Urinary bladder (tissue), 4 donors: Measurements from ENCODE around the gene C2CD4D. TPM values are rescaled to one million over a fixed set of nuclear protein-coding genes. Genes with fewer than 3 reads are reported as not detected.
A peak's percentile ranks its signal among the peaks of the same experiment; 100 is the strongest.

Experiments used
- DNase-seq: peaks from one replicate; pipeline ENCODE4 v3.0.0-alpha.2; 2015; ENCODE audit errors: extremely low spot score
- H3K27ac ChIP-seq: one replicate; pipeline ENCODE4 v1.5.1; 2013; ENCODE audit warnings: low read depth, mild to moderate bottlenecking, moderate library complexity
- H3K36me3 ChIP-seq: one replicate; pipeline ENCODE4 v1.6.1; 2013; ENCODE audit warnings: mild to moderate bottlenecking, moderate library complexity; ENCODE audit not compliant: insufficient read depth
- H3K4me1 ChIP-seq: one replicate; pipeline ENCODE4 v1.6.1; 2013; ENCODE audit warnings: mild to moderate bottlenecking, moderate library complexity; ENCODE audit not compliant: insufficient read depth
- H3K4me3 ChIP-seq: one replicate; pipeline ENCODE4 v1.5.1; 2013; ENCODE audit warnings: low read depth, low read length
- WGBS: extraction: QIAGEN DNeasy Blood & Tissue Kit; methylation state at CpG from one replicate; pipeline ENCODE4 v1.1.7; 2013; 5-methylcytosine and 5-hydroxymethylcytosine counted together
- polyA plus RNA-seq: library from polyadenylated mRNA; stranded (reverse); fragments of 200-250 nt; gene quantifications from one replicate; pipeline ENCODE4 v1.2.3, GENCODE V29; 2013
- total RNA-seq: library from RNA; depleted of rRNA; stranded (reverse); fragments of >200 nt; gene quantifications from one replicate; pipeline ENCODE4 v1.2.3, GENCODE V29; 2014
- donor health status: healthy with polysubstance abuse.
- donor health status: healthy.

Gene C2CD4D
- total and polyA plus RNA-seq, 2 donors: 0.05 TPM; not detected in 1

DNA sequence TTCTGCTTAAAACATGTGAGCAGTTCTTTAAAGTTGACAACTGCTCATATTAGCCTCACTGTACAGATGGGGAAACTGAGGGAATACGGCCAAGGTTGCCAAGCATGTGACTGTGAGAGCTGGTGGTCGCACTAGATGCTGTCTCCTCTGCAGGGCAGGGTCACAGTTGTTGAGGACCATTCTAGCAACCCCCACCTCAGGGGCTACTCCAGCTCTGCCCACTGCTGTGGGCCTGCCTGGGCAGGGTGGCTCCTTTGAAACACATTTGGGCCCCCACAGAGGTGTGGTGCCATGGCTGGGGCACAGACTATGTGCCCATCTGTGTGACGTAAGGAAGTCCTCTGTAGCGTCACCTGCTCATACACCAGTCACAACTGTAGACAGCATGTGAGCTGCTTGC lies 13.1 kb upstream of the C2CD4D start:
- Histone ChIP-seq H3K4me3 (no peak overlapping the region), H3K36me3 (no peaks in the 10 kb centered on the region), H3K4me1 (no peaks in the 10 kb centered on the region), H3K27ac (no peak overlapping the region)
- no peak for DNase-seq
- WGBS: 94% methylated on average over 4 of the region's 4 CpGs

DNA sequence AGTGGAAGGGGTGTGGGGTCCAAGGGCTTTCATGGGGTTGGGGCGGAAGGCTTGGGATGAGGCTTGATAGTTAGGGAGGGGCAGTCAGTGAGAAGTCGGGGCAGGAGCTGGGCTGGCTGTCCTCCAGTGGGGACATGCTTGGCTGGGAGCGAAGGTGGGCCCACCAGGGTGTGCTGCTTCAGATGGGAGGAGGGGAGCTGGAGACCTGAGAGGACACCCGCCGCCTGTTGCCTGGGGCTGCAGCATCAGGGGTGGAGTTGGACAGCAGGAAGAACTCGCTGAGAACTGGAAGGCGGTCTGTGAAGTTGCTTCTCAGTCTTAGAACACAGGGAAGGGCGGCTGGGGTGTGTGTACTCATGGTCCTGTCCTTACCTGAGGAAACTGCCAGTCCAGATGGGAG lies 12.3 kb upstream of the C2CD4D start:
- whole genome bisulfite sequencing: 67% methylated on average over 8 of the region's 8 CpGs
- H3K4me1 ChIP-seq: no peaks in the 10 kb centered on the region
- DNase-seq: no peak
- no peak overlapping the region for H3K4me3 ChIP-seq
- H3K36me3 ChIP-seq: no peaks in the 10 kb centered on the region
- no peak overlapping the region for H3K27ac ChIP-seq

DNA sequence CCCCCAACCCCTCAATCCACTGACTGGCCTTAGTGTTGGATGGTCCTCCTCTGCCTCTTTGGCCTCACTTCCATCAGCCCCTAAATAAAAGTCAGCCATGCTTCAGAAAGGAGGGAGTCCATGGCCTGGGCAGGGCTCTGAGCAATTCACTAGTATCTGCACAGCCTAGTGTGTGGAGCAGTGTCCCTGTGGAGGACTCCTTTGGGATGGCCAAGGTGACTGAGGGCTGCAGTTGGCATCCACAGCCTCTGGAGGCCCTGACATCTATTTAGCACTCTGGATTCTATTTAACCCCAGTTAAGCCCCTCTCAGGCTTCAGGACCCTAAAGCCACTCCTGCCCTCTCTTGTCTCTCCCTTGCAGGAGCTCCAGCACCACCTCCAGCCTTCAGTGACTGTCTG lies 10.3 kb upstream of the C2CD4D start:
- H3K4me3 ChIP-seq: no peak overlapping the region
- DNase-seq: no peak
- H3K27ac ChIP-seq: no peak overlapping the region
- H3K36me3 ChIP-seq: no peaks in the 10 kb centered on the region
- no peaks in the 10 kb centered on the region for H3K4me1 ChIP-seq

DNA sequence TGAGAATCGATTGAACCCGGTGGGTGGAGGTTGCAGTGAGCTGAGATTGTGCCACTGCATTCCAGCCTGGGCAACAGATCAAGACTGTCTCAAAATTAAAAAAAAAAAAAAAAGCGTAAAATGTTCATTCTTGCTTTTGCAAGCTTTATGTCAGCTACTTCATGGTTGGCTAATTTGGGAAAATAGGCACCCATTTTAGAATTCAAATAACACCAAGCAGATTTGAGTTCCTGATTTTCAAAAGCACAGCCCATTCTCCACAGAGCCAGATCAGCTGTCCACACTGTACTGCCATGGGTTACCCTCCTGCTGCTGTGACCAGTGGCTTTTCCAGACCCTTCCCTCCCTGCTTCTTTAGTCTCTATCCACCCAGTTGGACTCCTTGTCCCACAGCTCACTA lies 9.5 kb upstream of the C2CD4D start:
- DNase-seq: no peak
- H3K27ac ChIP-seq: no peak overlapping the region
- no peaks in the 10 kb centered on the region for H3K4me1 ChIP-seq
- 75% methylated on average over 3 of the region's 3 CpGs for WGBS
- no peak overlapping the region for H3K4me3 ChIP-seq
- H3K36me3 ChIP-seq: no peaks in the 10 kb centered on the region

DNA sequence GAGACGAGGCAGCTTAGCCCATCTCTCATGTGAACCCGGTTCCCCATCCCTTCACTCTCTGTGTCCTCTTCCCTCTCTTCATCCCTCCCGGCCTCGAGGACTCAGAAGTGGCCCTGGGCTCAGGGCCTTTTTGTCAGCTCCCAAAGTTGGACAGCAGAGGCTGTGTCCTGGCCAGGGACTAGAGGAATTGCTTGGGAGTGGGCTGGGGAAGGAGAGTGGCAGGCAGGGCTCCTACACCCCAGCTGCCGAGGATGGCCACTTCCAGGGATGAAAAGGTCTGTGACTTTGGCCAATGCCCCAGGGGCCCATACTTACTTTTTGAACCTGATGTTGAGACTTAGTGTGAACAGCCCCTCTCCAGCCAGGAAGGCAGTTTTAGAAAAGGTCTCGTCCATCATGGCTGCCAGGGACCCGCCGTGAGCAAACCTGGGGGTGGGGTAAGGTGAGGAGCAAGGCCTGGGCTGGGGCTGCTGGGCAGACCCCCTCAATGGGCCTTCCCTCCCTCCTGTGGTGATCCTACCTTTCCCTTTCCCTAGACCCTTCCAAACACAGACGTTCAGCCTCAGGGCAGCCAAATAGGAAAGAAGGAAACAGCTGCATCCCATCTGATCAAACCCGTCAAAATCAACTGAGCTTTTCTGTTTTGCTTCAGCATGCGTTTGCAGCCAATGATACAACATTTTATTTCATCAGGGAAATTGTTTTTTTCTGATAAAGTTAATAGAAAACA lies 8.4 kb upstream of the C2CD4D start:
- WGBS: 47% methylated on average over 11 of the region's 11 CpGs
- no peak for DNase-seq
- Histone ChIP-seq H3K4me1 (no peaks in the 10 kb centered on the region), H3K36me3 (no peaks in the 10 kb centered on the region), H3K27ac (no peak overlapping the region), H3K4me3 (no peak overlapping the region)

DNA sequence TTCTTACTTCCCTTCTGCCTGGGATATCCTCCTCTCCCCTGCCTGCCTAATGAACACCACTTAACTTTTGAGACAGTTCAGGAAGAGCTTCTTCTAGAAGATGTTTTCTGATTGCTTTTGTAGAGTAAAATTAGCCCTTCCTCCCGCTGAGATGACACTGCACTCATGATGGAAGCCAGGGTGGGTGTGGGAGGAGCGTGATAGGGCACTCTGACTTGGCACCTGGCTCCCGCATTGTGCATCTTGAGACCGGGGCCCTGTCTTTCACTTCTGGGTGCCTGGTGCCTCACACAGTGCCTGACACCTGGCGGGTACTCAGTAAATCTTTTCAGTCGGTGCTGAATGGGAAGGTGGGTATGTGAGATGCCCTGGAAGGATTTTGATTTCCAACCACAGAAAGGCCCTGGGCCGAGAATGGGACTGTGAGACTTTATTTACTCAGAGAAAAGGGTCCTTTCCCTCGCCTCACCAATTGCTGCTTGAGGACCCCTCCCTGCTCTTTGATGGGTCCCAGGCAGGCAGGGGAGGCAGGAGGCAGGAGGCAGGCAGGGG lies 7.1 kb upstream of the C2CD4D start:
- Histone ChIP-seq H3K4me3 (no peak overlapping the region), H3K4me1 (no peaks in the 10 kb centered on the region), H3K27ac (no peak overlapping the region), H3K36me3 (no peaks in the 10 kb centered on the region)
- 85% methylated on average over 8 of the region's 8 CpGs for WGBS
- DNase-seq: no peak

DNA sequence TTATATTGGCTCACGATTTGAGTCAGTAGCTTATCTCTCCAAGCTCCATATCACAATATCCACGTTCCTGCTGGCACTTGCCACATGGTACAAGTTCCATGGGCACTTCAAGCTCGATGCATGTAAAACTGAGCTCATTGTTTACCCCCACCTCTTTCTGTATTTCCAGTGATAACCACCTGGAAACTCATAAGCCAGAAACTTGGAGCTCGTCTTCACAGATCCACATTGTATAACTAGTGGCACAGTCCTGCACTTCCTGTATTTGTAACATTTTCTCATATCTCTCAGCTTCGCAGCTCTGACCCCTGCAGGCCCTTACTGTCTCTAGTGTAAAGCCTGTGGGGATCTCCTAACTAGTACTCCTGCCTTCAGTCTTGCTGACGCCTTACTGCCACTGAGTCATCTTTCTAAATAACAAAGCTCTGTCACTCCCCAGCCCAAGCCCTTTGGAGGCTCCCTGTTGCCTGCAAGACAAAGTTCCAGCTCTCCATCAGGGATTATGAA lies 6.5 kb upstream of the C2CD4D start:
- WGBS: 30% methylated on average over 6 of the region's 6 CpGs
- no peak overlapping the region for H3K27ac ChIP-seq
- DNase-seq: no peak
- no peaks in the 10 kb centered on the region for H3K4me1 ChIP-seq
- no peaks in the 10 kb centered on the region for H3K36me3 ChIP-seq
- no peak overlapping the region for H3K4me3 ChIP-seq

DNA sequence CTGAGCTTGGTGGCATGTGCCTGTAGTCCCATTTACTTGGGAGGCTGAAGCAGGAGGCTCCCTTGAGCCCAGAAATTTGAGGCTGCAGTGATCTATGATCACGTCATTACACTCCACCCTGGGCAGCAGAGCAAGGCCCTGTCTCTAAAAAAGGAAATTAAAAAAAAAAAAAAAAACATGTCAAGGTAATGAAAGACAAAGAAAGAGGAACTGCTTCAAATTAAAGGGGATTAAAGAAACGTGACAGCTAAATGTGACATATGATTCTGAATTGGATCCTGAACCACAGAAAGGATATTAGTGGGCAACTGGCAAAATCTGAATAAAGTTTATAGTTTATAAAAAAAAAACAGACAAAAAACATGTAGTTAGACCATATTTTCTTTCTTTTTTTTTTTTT lies 3.8 kb upstream of the C2CD4D start:
- no peak for DNase-seq
- Histone ChIP-seq H3K4me1 (peaks cover 4% of the 10 kb centered on the region), H3K27ac (no peak overlapping the region), H3K4me3 (no peak overlapping the region), H3K36me3 (no peaks in the 10 kb centered on the region)
- WGBS: 81% methylated on average over 2 of the region's 2 CpGs

DNA sequence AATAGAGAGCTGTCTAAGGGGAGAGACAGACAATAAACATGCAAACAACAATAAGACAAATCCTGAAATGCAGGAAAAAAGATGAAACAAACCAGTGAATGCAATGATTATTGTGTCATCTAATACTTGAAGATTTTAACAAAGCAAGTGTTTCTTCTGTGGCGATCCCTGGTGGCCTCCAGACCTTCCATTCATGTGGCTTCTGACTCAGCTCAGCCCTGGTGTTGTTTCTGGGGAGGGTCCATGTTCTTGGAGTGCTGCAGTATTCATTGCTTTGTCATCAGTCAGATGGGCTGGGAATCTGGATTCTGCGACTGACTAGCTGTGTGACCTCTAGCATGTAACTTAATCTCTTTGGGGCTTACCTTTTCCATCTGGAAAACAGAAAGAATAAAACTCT lies 1.5 kb upstream of the C2CD4D start:
- peaks cover 4% of the 10 kb centered on the region for H3K4me1 ChIP-seq
- WGBS: 89% methylated on average over 2 of the region's 2 CpGs
- H3K4me3 ChIP-seq: no peak overlapping the region
- no peak overlapping the region for H3K27ac ChIP-seq
- DNase-seq: no peak
- no peaks in the 10 kb centered on the region for H3K36me3 ChIP-seq

DNA sequence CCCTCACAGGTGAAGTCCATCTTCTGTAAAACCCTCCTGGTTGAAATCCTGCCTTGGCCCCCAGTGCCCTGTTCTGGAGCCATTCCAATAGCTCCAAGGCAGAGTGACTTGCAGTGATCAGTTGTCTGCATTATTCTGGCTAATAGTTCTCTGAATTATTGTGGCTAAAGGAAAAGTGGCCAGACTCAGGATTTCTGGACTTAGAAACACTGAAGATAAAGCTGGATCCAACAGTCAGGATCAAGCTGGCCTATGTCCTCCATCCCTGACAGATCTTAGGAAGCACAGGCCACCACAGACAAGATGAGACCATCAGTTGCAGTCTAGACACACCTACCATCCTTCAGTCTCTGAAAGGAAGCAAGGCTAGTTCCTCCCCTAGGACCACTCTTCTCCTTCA lies 801 bp upstream of the C2CD4D start:
- H3K4me3 ChIP-seq: no peak overlapping the region
- H3K27ac ChIP-seq: no peak overlapping the region

DNA sequence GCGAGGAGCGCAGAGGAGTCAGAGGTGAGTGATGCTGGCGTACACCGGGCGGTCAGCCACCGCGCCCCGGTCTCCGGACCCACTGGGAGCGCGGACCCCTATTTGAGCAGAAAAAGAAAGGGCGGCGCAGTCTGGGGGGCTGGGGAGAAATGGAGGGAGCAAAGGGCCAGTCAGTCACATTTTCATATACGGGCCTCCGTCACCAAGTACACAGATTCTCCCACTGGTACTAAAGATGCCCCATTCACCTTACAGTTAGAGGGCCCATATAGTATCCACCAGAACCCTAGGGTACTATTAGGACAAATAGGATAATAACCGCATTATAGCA lies 573 bp downstream of the C2CD4D start:
- no peak overlapping the region for H3K27ac ChIP-seq
- H3K4me3 ChIP-seq: peak overlapping the region; percentile 48
- DNase-seq: no peak
- whole genome bisulfite sequencing: 15% methylated on average over 16 of the region's 16 CpGs
- peaks cover 4% of the 10 kb centered on the region for H3K4me1 ChIP-seq
- H3K36me3 ChIP-seq: no peaks in the 10 kb centered on the region

More for the DNA sequence above, 801 bp upstream of the C2CD4D start:
- H3K4me1 ChIP-seq: peaks cover 4% of the 10 kb centered on the region
- no peak for DNase-seq
- no peaks in the 10 kb centered on the region for H3K36me3 ChIP-seq

DNA sequence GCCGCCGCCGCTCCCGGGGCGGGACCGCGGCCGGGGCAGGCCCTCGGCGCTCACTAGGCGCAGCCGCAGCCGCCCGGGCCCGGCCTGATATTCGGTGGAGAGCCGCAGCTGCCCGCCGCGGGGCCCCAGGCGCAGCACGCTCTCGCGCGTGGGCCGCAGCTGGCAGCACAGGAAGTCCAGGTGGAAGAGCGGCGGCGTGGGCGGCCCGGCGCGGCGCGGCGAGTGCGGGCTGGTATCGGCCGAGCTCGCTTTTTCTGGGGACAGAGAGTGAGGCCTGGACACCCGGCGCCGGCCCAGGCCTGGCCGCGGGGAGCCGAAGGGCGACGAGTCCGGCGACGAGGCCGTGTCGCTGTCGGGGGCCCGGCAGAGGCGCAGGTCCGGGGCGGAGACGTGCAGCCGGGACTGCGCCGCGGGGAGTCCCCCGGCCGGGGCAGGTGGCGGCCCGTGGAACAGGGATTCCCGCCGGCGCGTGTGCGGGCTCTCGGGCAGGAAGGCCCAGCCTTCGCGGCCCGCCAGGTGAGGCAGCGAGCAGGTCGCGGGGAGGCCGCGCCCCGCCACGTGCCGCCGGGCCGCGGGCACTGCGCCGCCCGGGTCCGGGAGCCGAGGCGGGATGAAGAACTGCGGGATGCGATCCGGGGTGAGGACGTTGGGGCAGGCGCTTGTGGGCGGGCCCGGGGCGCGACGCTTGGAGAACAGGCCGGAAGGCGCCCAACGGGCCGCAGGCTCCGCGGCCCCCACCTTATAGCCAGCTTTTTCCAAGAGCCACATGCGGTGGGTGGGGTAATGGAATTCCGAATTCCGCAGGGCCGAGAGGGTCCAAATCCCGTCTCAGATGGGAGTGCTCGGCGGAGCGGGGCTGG lies 1.2 kb downstream of the C2CD4D start:
- Histone ChIP-seq H3K36me3 (no peaks in the 10 kb centered on the region), H3K4me1 (peaks cover 4% of the 10 kb centered on the region), H3K4me3 (peak overlapping the region; percentile 48), H3K27ac (no peak overlapping the region)
- DNase-seq: no peak
- WGBS: 2% methylated on average over 117 of the region's 117 CpGs

DNA sequence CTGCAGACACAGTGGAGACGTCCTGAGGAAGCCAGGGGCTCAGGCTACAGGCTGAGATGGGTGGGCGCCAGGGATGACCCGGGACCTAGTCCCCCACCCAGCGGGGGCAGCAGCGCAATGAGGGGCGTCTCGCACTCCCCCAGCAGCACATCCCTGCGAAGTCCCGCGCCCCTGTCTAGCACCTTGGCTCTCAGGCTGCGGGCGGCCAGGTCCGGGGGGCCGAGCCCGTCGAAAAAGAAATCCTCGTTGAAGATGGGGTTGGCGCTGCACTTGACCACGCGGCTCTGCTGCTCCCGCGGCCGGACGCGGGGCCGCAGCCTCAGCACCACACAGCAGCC lies 1.8 kb downstream of the C2CD4D start:
- no peak for DNase-seq
- Histone ChIP-seq H3K4me1 (peaks cover 4% of the 10 kb centered on the region), H3K4me3 (peak overlapping the region; percentile 48), H3K27ac (no peak overlapping the region), H3K36me3 (no peaks in the 10 kb centered on the region)
- 7% methylated on average over 26 of the region's 26 CpGs for whole genome bisulfite sequencing

DNA sequence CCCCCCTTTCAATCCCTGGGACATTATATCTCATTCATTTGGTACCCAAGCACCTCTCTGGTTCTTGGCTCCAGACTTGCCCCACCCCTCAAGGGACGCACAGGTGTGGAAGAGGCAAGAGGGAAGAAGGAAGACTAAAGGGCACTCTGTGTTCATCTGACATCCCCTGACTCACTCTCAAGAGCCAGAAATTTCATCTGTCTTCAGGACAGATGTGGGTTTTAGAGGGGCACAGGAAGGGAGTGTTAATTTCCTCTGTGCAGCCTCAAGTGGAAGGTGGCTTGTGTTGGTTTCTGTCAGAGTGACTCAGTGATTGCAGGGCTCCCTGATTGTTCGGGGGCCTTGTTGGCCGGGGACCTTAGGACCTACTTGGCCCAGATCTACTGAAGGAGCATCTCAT lies 2.4 kb downstream of the C2CD4D start:
- no peak overlapping the region for H3K27ac ChIP-seq
- H3K36me3 ChIP-seq: no peaks in the 10 kb centered on the region
- no peak for DNase-seq
- H3K4me1 ChIP-seq: peaks cover 4% of the 10 kb centered on the region
- H3K4me3 ChIP-seq: no peak overlapping the region
- 61% methylated on average over 3 of the region's 3 CpGs for WGBS
